Forelimb muscle (tissue), 1 donor: ENCODE data around the gene TMEM9. TPM values are rescaled to one million over a fixed set of nuclear protein-coding genes. Genes with fewer than 3 reads are reported as not detected.
"Not testable (repeated sequence)": the region's sequence is repeated elsewhere in the genome, so short reads cannot be mapped to it uniquely, and the experiment has no call there.

Experiments
- DNase-seq: peaks from one replicate; pipeline ENCODE4 v3.0.0-alpha.2; 2013; ENCODE audit warnings: low read depth
- polyA plus RNA-seq: library from polyadenylated mRNA; unstranded; fragments of 120-200 nt; gene quantifications from one replicate; pipeline ENCODE4 v1.2.1, GENCODE V29; 2013; ENCODE audit not compliant: insufficient read length

Gene TMEM9
- polyA plus RNA-seq, 1 donor: 52.0 TPM

DNA sequence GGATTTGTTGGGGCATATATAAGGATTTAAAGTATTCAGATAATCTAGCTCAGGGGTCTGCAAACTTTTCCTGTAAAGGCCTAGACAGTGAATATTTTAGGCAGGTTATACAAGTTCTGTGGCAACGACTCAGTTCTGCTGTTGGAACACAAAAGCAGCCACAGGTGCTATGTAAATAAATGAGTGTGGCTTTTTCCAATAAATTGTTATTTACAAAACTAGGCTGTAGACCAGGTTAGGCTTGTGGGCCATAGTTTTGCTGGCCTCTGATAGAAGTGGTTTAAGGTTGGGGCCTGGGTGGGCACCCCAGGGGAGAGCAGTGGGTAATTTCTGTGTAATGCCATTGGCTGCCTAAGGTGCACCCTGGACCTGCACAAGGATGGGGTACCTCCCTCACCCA lies 19.5 kb upstream of the TMEM9 start:
- DNase-seq: no peak

DNA sequence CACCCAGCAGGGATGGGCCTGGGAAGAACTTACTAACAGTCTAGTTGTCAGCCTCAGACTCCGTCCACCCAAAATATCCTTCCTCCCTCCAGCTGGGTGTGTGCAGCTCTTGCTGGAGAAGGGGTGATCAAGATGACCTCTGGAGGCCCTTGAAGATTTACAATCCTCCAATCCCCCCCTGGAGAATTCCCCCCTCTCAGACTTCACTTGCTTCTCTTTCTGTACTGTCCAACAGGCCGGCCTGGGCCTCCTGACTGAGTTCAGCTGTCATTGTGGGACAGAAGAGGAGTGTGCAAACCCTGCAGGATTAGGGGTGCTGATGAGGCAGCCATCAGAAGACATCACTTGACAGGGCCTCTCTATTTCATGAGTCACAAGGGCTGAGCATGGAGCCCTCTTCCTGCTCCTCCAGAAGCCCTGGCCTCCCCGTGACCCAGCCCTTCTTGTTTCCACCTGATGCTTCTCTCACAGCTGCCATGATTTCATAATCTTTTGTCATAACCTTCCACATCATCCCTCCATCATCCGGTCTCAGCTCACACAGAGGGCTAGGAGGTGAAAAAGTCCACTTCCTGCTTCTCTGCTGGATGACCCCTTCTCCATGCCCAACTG lies 18.8 kb upstream of the TMEM9 start:
- DNase-seq: no peak

DNA sequence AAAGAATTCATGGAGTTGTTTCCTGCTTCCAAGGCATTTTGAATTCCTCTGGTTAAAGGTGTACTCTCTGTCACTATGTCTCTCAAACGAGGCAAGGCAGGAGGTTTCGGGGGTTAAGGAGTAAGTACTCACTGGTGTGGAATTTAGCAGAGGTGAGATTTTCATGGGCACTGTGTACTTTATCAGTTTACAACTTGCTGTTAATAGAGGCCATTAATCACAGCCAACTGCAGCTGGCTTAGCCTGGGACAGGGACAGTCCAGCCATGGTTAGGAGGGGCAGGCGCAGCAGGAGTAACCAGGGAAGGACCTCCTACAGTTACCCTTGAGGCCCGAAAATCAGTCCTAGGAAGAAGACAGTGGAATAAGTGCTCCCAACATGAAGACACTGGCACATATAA lies 18.1 kb upstream of the TMEM9 start:
- no peak for DNase-seq

- no peak for DNase-seq
Observed at GRCh38 chr1:201171063-201172036, 17.1 kb upstream of the TMEM9 start.

GRCh38 chr1:201170533-201171062 lies 16.3 kb upstream of the TMEM9 start:
- peak; percentile 70 for DNase-seq

- no peak for DNase-seq
Observed at GRCh38 chr1:201169971-201170532, 15.8 kb upstream of the TMEM9 start.

DNA sequence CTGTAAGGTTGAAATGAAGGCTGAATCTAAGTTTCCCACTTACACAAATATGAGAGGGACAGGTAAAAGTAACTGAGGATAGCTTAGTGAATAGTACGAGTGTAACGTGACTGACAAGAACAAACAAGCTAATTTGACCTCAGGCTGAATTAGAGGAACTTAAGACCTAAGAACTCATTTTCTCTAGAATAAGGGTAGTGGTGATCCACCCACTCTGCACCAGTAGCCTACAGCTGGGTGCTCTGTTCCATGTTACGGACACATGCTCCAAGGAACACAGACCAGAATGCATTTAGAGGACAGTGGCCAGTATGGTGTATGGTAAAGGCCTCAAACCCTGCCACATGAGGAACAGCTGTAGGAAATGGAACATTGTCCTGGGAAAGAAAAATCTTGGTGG lies 14.9 kb upstream of the TMEM9 start:
- DNase-seq: no peak

GRCh38 chr1:201167041-201167991 lies 13.0 kb upstream of the TMEM9 start:
- DNase-seq: no peak

- DNase-seq: no peak
Observed at GRCh38 chr1:201164645-201165044, 10.4 kb upstream of the TMEM9 start.

- DNase-seq: no peak
Observed at GRCh38 chr1:201163707-201164106, 9.4 kb upstream of the TMEM9 start.

DNA sequence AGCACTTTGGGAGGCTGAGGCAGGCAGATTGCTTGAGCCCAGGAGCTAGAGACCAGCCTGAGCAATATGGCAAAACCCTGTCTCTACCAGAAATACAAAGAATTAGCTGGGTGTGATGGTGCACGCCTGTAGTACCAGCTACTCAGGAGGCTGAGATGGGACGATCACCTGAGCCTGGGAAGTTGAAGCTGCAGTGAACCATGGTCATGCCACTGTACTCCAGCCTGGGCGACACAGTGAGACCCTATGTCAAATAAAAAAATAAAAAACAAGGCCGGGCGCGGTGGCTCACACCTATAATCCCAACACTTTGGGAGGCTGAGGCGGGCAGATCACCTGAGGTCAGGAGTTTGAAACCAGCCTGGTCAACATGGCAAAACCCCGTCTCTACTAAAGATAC lies 8.8 kb upstream of the TMEM9 start:
- not testable (repeated sequence) for DNase-seq

DNA sequence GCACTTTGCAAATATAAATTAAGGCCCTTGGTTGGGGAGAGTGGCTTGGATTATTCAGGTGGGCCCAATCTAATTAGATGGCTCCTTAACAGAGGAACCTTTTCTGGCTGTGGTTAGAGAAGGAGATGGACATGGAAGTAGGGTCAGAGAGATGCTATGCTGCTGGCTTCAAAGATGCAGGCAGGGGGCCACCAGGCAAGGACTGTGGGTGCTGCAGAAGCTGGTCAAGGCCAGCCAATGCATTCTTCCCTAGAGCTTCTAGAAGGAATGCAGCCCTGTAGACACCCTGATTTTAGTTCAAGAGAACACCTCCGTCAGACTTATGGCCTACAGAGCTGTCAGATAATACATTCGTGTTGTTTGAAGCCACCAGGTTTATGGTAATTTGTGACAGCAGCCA lies 3.7 kb upstream of the TMEM9 start:
- DNase-seq: no peak

DNA sequence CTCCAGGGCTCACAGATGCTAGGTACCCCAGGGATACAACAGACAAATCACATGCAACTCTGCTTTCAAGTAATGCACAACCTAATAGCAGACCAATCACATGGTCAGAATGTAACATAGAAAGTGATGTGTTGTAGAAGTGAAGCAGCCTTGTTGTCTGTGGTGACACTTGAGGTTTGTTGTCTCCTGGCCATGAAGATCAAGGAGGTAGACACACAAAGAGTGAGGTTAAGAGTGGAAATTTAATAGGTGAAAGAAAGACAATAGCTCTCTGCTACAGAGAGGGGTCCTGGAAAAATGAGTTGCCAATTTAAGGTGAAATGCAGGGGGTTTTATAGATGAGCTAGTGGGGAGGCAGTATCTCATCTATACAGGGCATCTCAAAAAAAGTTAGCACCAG lies 2.5 kb upstream of the TMEM9 start:
- DNase-seq: no peak

GRCh38 chr1:201156346-201156745 lies 2.1 kb upstream of the TMEM9 start:
- no peak for DNase-seq

DNA sequence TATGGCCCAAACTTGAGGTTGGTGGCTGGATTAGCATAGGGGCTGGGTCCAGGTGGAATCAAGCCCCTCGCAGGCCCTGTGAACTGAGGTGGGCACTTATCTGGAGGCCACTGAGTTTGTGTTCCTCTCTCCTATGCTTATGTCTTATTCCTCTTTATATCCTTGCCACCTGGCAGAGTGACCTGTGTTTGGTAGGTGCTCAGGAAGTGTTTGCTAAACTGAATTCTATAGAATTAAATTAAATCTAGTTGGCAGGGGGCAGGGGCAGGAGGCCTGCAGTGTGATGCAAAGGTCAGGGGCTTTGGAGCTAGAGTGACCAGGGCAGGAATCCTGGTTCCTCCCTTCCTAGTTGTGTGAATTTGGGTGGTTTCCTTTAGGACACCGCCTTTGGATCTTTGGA lies 1.1 kb upstream of the TMEM9 start:
- DNase-seq: no peak

- DNase-seq: no peak
Observed at GRCh38 chr1:201153474-201154388, 543 bp downstream of the TMEM9 start.

DNA sequence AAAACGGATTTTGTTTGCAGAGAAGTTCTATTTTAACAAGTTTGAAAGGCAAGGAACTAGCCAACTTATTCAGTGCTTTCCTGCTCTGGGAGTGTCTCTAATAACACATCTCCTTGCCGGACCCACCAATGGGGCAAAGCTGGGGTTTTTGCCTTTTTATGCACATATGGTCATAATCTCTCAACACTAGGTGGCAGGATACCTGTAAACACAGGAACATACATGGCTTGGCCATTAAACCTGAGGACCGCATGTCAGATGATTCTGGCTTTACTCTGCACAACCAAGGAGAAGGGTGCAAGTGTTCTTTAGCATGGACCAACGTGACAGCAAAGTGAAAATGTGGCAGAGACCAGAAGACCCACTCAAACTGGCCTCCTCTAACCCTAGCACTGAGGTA lies 4.9 kb downstream of the TMEM9 start:
- no peak for DNase-seq

DNA sequence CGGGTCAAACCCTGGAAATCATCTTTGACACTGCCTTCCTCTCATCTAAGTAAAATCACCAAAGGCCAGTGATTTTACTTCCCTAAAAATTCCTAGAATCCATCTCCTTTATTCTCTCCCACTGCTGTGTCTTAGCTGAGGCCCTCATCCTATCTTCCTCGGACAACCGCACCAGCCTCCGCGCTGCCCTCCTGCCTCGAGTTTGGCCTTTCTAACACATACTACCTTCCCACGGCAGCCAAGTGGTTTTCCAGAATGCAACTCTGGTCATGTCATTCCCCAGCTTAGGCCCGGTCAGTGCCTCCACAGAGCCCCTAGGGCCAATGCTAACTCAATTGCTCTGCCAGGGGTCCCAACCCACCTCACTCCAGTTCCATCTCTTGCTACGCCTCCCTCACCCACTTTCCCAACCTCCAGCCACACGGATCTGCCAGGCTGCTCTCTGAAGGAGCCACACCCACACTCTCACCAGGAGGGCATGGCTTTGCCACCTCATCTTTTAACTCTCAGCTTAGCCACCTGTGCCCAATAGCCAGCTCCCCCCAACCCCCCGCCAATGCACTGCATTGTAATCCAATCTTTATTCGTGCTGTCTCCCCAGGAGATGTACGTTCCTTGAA lies 6.8 kb downstream of the TMEM9 start:
- no peak for DNase-seq

- DNase-seq: no peak
Observed at GRCh38 chr1:201146626-201147390, 7.5 kb downstream of the TMEM9 start.
